HepG2 (cell line): Measurements from ENCODE around the gene MYL11. TPM values are rescaled to one million over a fixed set of nuclear protein-coding genes. Genes with fewer than 3 reads are reported as not detected.

Experiments used
- ATAC-seq: fragments of 200-7000 bp; cut with Tn5 transposase; 3 replicates; pipeline ENCODE4 v1.9.1; 2020; ENCODE audit warnings: mild to moderate bottlenecking, moderate library complexity
- BruUV-seq: library from RNA; stranded (reverse); fragments of 400-500 nt; replicated peaks from 2 replicates; lab custom pipeline; 2021; lab: Mats Ljungman, UMichigan
- CTCF ChIA-PET: fragments of 300-600 bp; formaldehyde crosslinking; extraction: SDS; loops from one replicate; lab custom pipeline; 2021; ENCODE audit warnings: low total read pairs, inconsistent platforms, low intra/inter-chr PET ratio; lab: Yijun Ruan, JAX
- POLR2A ChIA-PET: fragments of 350-600 bp; sonication (Branson Sonifier 250); formaldehyde crosslinking; loops from one replicate; lab custom pipeline; 2020; ENCODE audit warnings: antibody characterized with exemption, inconsistent platforms; lab: Yijun Ruan, JAX
- DNase-seq: peaks from one replicate; pipeline ENCODE4 v3.0.0-alpha.2; 2015; ENCODE audit warnings: low spot score
- FAIRE-seq: peaks from 3 replicates; lab custom pipeline; 2011; peaks lifted over from hg19 to GRCh38; lab: Jason Lieb, UNC
- H2AFZ ChIP-seq: one replicate; pipeline ENCODE4 v1.6.1; 2011; ENCODE audit warnings: low read length, inconsistent platforms
- H3K27ac ChIP-seq: fragments of 300-600 bp; 3 replicates; pipeline ENCODE4 v1.8.0; 2011; ENCODE audit warnings: mixed run types, mild to moderate bottlenecking, mixed read lengths, low read length, inconsistent platforms; ENCODE audit not compliant: insufficient read depth; ENCODE audit errors: extremely low read length
- H3K27me3 ChIP-seq, 2 experiments: fragments of 200-600 bp in 1 of 2; 2 replicates in 1 of 2; 3 replicates in 1 of 2; pipeline versions ENCODE4 v1.6.0 to v1.8.0; 2011; ENCODE audit warnings: low read length in 2 of 2, mild to moderate bottlenecking in 2 of 2, moderate library complexity in 2 of 2, inconsistent platforms in 1 of 2; ENCODE audit not compliant: insufficient read depth in 2 of 2, control insufficient read depth in 1 of 2
- H3K36me3 ChIP-seq, 2 experiments: fragments of 200-600 bp in 1 of 2; replicated peaks in 1 of 2; 2 replicates in 1 of 2; 3 replicates in 1 of 2; pipeline versions ENCODE4 v1.5.1 to v1.8.0; 2011; ENCODE audit warnings: low read length in 2 of 2, inconsistent platforms in 1 of 2; ENCODE audit not compliant: insufficient read depth in 2 of 2, control insufficient read depth in 1 of 2
- H3K4me1 ChIP-seq: 2 replicates; pipeline ENCODE4 v1.5.1; 2012; ENCODE audit warnings: low read length, inconsistent platforms; ENCODE audit not compliant: insufficient read depth
- H3K4me2 ChIP-seq: 2 replicates; pipeline ENCODE4 v1.6.0; 2011; ENCODE audit warnings: low read depth, low read length, inconsistent platforms
- H3K4me3 ChIP-seq, 3 experiments: fragments of 200-600 bp in 1 of 3; sonication (generic), shearing (Covaris generic) in 1 of 3; replicated peaks in 1 of 3; 2 replicates each; pipeline ENCODE4 v1.5.1; 2011 to 2016; ENCODE audit warnings: low read length in 3 of 3, inconsistent platforms in 2 of 3, low read depth in 2 of 3, mild to moderate bottlenecking in 2 of 3, control low read depth in 1 of 3, mixed read lengths in 1 of 3; ENCODE audit not compliant: insufficient read depth in 1 of 3
- H3K79me2 ChIP-seq: one replicate; pipeline ENCODE4 v1.6.1; 2011; ENCODE audit warnings: low read length, inconsistent platforms; ENCODE audit not compliant: insufficient read depth
- H3K9ac ChIP-seq: 2 replicates; pipeline ENCODE4 v1.6.0; 2011; ENCODE audit warnings: mild to moderate bottlenecking, low read depth, low read length, inconsistent platforms; ENCODE audit not compliant: insufficient read depth
- H3K9me3 ChIP-seq: 2 replicates; pipeline ENCODE4 v1.5.1; 2012; ENCODE audit warnings: mild to moderate bottlenecking, low read length
- H4K20me1 ChIP-seq: 2 replicates; pipeline ENCODE4 v1.6.0; 2011; ENCODE audit warnings: inconsistent platforms, mild to moderate bottlenecking, low read length, moderate library complexity; ENCODE audit not compliant: insufficient read depth
- AGO2 ChIP-seq: fragments of 200-400 bp; formaldehyde crosslinking; optimal IDR thresholded peaks from 2 replicates; pipeline ENCODE3; 2017; ENCODE audit warnings: mild to moderate bottlenecking, low read depth, low read length, moderate library complexity
- FOSL1 ChIP-seq: sonication (generic); formaldehyde crosslinking; IDR thresholded peaks from 2 replicates; pipeline ENCODE4 v1.9.0; 2021; ENCODE audit warnings: missing genetic modification reagents, borderline replicate concordance
- HNRNPL ChIP-seq: fragments of 200-400 bp; formaldehyde crosslinking; IDR thresholded peaks from 2 replicates; pipeline ENCODE4 v1.6.1; 2017; ENCODE audit warnings: mild to moderate bottlenecking, low read depth, low read length
- MTA1 ChIP-seq: sonication (generic); formaldehyde crosslinking; IDR thresholded peaks from 2 replicates; pipeline ENCODE4 v1.4.0; 2020; ENCODE audit warnings: missing genetic modification reagents, mild to moderate bottlenecking, borderline replicate concordance
- NFYB ChIP-seq: sonication (generic); formaldehyde crosslinking; IDR thresholded peaks from 2 replicates; pipeline ENCODE4 v1.4.0; 2020; ENCODE audit warnings: missing genetic modification reagents
- RBFOX2 ChIP-seq: fragments of 200-400 bp; formaldehyde crosslinking; IDR thresholded peaks from 2 replicates; pipeline ENCODE4 v1.6.1; 2017; ENCODE audit warnings: low read depth, mild to moderate bottlenecking, low read length
- ZBTB38 ChIP-seq: sonication (generic); formaldehyde crosslinking; IDR thresholded peaks from 2 replicates; pipeline ENCODE4 v1.5.1; 2020; ENCODE audit warnings: mild to moderate bottlenecking, missing genetic modification reagents
- ZFP82 ChIP-seq: sonication (generic); formaldehyde crosslinking; IDR thresholded peaks from 2 replicates; pipeline ENCODE4 v1.5.1; 2020; ENCODE audit warnings: mild to moderate bottlenecking, missing genetic modification reagents, borderline replicate concordance
- ZNF235 ChIP-seq: sonication (generic); formaldehyde crosslinking; IDR thresholded peaks from 2 replicates; pipeline ENCODE4 v1.8.1; 2023; ENCODE audit warnings: mild to moderate bottlenecking, missing genetic modification reagents, borderline replicate concordance
- ZNF713 ChIP-seq: sonication (generic); formaldehyde crosslinking; IDR thresholded peaks from 2 replicates; pipeline ENCODE4 v1.4.0; 2020; ENCODE audit warnings: mild to moderate bottlenecking, missing genetic modification reagents
- ZNF770 ChIP-seq: sonication (generic); formaldehyde crosslinking; IDR thresholded peaks from 2 replicates; pipeline ENCODE4 v1.5.0; 2020; ENCODE audit warnings: mild to moderate bottlenecking, missing genetic modification reagents
- WGBS: methylation state at CpG from one replicate; pipeline ENCODE4 v1.1.6; 2017; ENCODE audit warnings: low lambda C conversion rate; 5-methylcytosine and 5-hydroxymethylcytosine counted together
- in situ Hi-C: cut with HindIII; loops from 2 replicates; pipeline ENCODE4 v1.10.0; 2017; ENCODE audit warnings: low pct_unique_long_range_greater_than_20kb; ENCODE audit not compliant: extremely low pct_ligation_motif_present
- intact Hi-C: fragments of 100-400 bp; cut with micrococcal nuclease; formaldehyde crosslinking; loops from one replicate; pipeline ENCODE4 v1.10.0; 2022; ENCODE audit not compliant: unreplicated experiment
- polyA plus RNA-seq, 8 experiments: library from polyadenylated mRNA; depleted of rRNA in 3 of 8; stranded (reverse) in 7 of 8; unstranded in 1 of 8; fragments of >200 nt; fragmentation: Illumina TruSeq in 4 of 8; extraction: Trizol in 4 of 8; gene quantifications; 2 replicates each; pipeline versions ENCODE4 v1.2.1 to v1.2.3, GENCODE V29; 2011 to 2016; ENCODE audit warnings: low read depth in 4 of 8, missing spikeins in 1 of 8, mixed read lengths in 1 of 8; ENCODE audit not compliant: insufficient read depth in 1 of 8
- total RNA-seq, 5 experiments: library from RNA; depleted of rRNA; stranded (reverse); fragments of >200 nt; fragmentation: Illumina TruSeq; extraction: Trizol; gene quantifications; 2 replicates each; pipeline ENCODE4 v1.2.3, GENCODE V29; 2016; ENCODE audit warnings: low read depth in 1 of 5
- TF ChIP-seq, protein P1 (sequence below): IDR thresholded peaks from 2 replicates; pipeline ENCODE4 v1.6.1; 2016; ENCODE audit warnings: missing compliant biosample characterization, missing genetic modification reagents, borderline replicate concordance
- TF ChIP-seq, protein P2 (sequence below): IDR thresholded peaks from 2 replicates; pipeline ENCODE4 v1.6.1; 2012; ENCODE audit warnings: inconsistent platforms

The MYL11 gene
- total and polyA plus RNA-seq, 2 of the 13 experiments (the other 11 are each of a cell fraction or from before 2014, with no cell fraction given), result not detected

- TF ChIP-seq RBFOX2 (peak; percentile 44; the same call in 1 of the 2 replicates), ZBTB38 (CRISPR knock-in tag) (no peak), AGO2 (peak; percentile 59)
- ChIA-PET POLR2A (interaction anchor here (0.6 to 1.2 kb wide), 3 partner anchors 9 to 479 kb away, joined by 3 to 6 read pairs (median 3); partner anchors contain the start of gene DCTPP1), CTCF (no interaction called here)
- Histone ChIP-seq H3K79me2 (peaks cover 4% of the 10 kb centered on the region), H3K4me1 (0 out of 2 replicates have a peak, but pooled peaks cover 7% of the 10 kb centered on the region), H3K9me3 (no peaks in the 10 kb centered on the region), H3K9ac (no peak overlapping the region), H3K27ac (no peak overlapping the region), H3K27me3 (no peaks in the 10 kb centered on the region), H2AFZ (no peak overlapping the region), H3K4me2 (no peak overlapping the region), H3K36me3 (peaks cover 11 to 49% of the 10 kb centered on the region in 2 experiments), H4K20me1 (no peaks in the 10 kb centered on the region), H3K4me3 (no peak overlapping the region)
- 97% methylated on average over 31 of the region's 31 CpGs for WGBS
- intact Hi-C loops, result no loop called here
- FAIRE-seq (no peak), DNase-seq (no peak), ATAC-seq (no peak)
- in situ Hi-C loops, result no loop called here
- BruUV-seq, result no TSS peak
These were observed 44.0 kb downstream of the MYL11 start for GRCh38 chr16:30418350-30419181.

- H3K4me3 ChIP-seq, result no peak overlapping the region
- no peak overlapping the region for H3K4me2 ChIP-seq
- H3K79me2 ChIP-seq, result peaks cover 3% of the 10 kb centered on the region
- peaks cover 26 to 58% of the 10 kb centered on the region in 2 experiments for H3K36me3 ChIP-seq
- BruUV-seq, result no TSS peak
- intact Hi-C loops (no loop called here), in situ Hi-C loops (no loop called here)
- H2AFZ ChIP-seq, result no peak overlapping the region
- 92% methylated on average over 5 of the region's 5 CpGs for WGBS
- peaks cover 6% of the 10 kb centered on the region; the same call in 1 of the 2 replicates for H3K4me1 ChIP-seq
- H3K27ac ChIP-seq, result no peak overlapping the region
- H3K9ac ChIP-seq, result no peak overlapping the region
- H3K27me3 ChIP-seq, result no peaks in the 10 kb centered on the region
- DNase-seq, result no peak
- ChIA-PET POLR2A (interaction anchor here (1.1 to 1.7 kb wide), 2 partner anchors 9 to 14 kb away, joined by 4 to 8 read pairs; partner anchors contain the start of genes DCTPP1 and ZNF771), CTCF (no interaction called here)
- no peak for ATAC-seq
- FAIRE-seq, result no peak
- no peaks in the 10 kb centered on the region for H4K20me1 ChIP-seq
- H3K9me3 ChIP-seq, result no peaks in the 10 kb centered on the region
- TF ChIP-seq FOSL1, result no peak
- no peak for TF ChIP-seq MTA1 (CRISPR knock-in tag)
- no peak for TF ChIP-seq ZFP82 (CRISPR knock-in tag)
- TF ChIP-seq HNRNPL, result no peak
- no peak for TF ChIP-seq ZNF713
- TF ChIP-seq, protein P1, sequence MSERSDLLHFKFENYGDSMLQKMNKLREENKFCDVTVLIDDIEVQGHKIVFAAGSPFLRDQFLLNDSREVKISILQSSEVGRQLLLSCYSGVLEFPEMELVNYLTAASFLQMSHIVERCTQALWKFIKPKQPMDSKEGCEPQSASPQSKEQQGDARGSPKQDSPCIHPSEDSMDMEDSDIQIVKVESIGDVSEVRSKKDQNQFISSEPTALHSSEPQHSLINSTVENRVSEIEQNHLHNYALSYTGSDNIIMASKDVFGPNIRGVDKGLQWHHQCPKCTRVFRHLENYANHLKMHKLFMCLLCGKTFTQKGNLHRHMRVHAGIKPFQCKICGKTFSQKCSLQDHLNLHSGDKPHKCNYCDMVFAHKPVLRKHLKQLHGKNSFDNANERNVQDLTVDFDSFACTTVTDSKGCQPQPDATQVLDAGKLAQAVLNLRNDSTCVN (CRISPR knock-in tag), result no peak
- no peak for TF ChIP-seq ZNF770 (CRISPR knock-in tag)
- TF ChIP-seq RBFOX2, result no peak
- no peak for TF ChIP-seq NFYB
- TF ChIP-seq, protein P2, sequence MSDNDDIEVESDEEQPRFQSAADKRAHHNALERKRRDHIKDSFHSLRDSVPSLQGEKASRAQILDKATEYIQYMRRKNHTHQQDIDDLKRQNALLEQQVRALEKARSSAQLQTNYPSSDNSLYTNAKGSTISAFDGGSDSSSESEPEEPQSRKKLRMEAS, result no peak
- no peak for TF ChIP-seq ZNF235 (CRISPR knock-in tag)
These were observed 46.4 kb downstream of the MYL11 start for GRCh38 chr16:30421010-30421409.
